Urinary bladder (tissue), 2 donors: ENCODE measurements around the gene PAX8. TPM values are rescaled to one million over a fixed set of nuclear protein-coding genes. Genes with fewer than 3 reads are reported as not detected.

Experiments used
- polyA plus RNA-seq: library from polyadenylated mRNA; stranded (reverse); fragments of 200-250 nt; gene quantifications from one replicate; pipeline ENCODE4 v1.2.3, GENCODE V29; 2013
- total RNA-seq: library from RNA; depleted of rRNA; stranded (reverse); fragments of >200 nt; gene quantifications from one replicate; pipeline ENCODE4 v1.2.3, GENCODE V29; 2014
- donor health status: healthy.

The PAX8 gene
- total and polyA plus RNA-seq, 2 donors = 0.19 to 0.26 TPM

Other genes starting within 250 kb of the PAX8 start
- gene IL36B, start 226.1 kb downstream of the PAX8 start, total RNA-seq = not detected
- gene IL36B, start 226.1 kb downstream of the PAX8 start, polyA plus RNA-seq = not detected
- 0.26 TPM for gene IL36RN, start 219.7 kb downstream of the PAX8 start, total RNA-seq
- not detected for gene IL36RN, start 219.7 kb downstream of the PAX8 start, polyA plus RNA-seq
- not detected for gene IL1F10, start 211.0 kb downstream of the PAX8 start, total RNA-seq
- not detected for gene IL1F10, start 211.0 kb downstream of the PAX8 start, polyA plus RNA-seq
- gene IL1RN, start 151.3 kb downstream of the PAX8 start, total RNA-seq = 6.7 TPM
- 4.9 TPM for gene IL1RN, start 151.3 kb downstream of the PAX8 start, polyA plus RNA-seq
- gene PSD4, start 105.0 kb downstream of the PAX8 start, total RNA-seq = 9.7 TPM
- 6.3 TPM for gene PSD4, start 105.0 kb downstream of the PAX8 start, polyA plus RNA-seq
- 46.5 TPM for gene ZNG1B, start 158.8 kb upstream of the PAX8 start, total RNA-seq
- gene ZNG1B, start 158.8 kb upstream of the PAX8 start, polyA plus RNA-seq = 25.0 TPM
- gene FOXD4L1, start 219.7 kb upstream of the PAX8 start, total RNA-seq = not detected
- 0.03 TPM for gene FOXD4L1, start 219.7 kb upstream of the PAX8 start, polyA plus RNA-seq